Calu3 (cell line): ENCODE results near the gene TAS1R3. TPM values are rescaled to one million over a fixed set of nuclear protein-coding genes. Genes with fewer than 3 reads are reported as not detected.
A peak's percentile ranks its signal among the peaks of the same experiment; 100 is the strongest.
"Not testable (repeated sequence)": the region's sequence is repeated elsewhere in the genome, so short reads cannot be mapped to it uniquely, and the experiment has no call there.

ENCODE experiments used
- BruUV-seq: library from RNA; stranded (reverse); fragments of 400-500 nt; replicated peaks from 2 replicates; lab custom pipeline; 2021; lab: Mats Ljungman, UMichigan
- CTCF ChIA-PET: fragments of 300-600 bp; sonication (Branson Sonifier 250); formaldehyde crosslinking; loops from one replicate; lab custom pipeline; 2022; ENCODE audit warnings: antibody characterized with exemption; lab: Charles Lee
- DNase-seq: peaks from one replicate; pipeline ENCODE4 v3.0.0; 2022
- H3K27ac Mint-ChIP-seq: one replicate; pipeline ENCODE4 v1.8.0; 2022; ENCODE audit warnings: mixed read lengths; ENCODE audit not compliant: unreplicated experiment
- H3K27me3 Mint-ChIP-seq: one replicate; pipeline ENCODE4 v1.8.0; 2022; ENCODE audit warnings: mixed read lengths; ENCODE audit not compliant: unreplicated experiment
- H3K36me3 Mint-ChIP-seq: one replicate; pipeline ENCODE4 v1.8.0; 2022; ENCODE audit warnings: mild to moderate bottlenecking, moderate library complexity, mixed read lengths; ENCODE audit not compliant: insufficient read depth, unreplicated experiment
- H3K4me1 Mint-ChIP-seq: one replicate; pipeline ENCODE4 v1.8.0; 2022; ENCODE audit warnings: mild to moderate bottlenecking, low read depth, mixed read lengths; ENCODE audit not compliant: unreplicated experiment
- H3K4me3 Mint-ChIP-seq: one replicate; pipeline ENCODE4 v1.8.0; 2022; ENCODE audit warnings: mild to moderate bottlenecking, low read depth, moderate library complexity, mixed read lengths; ENCODE audit not compliant: unreplicated experiment
- H3K9me3 Mint-ChIP-seq: one replicate; pipeline ENCODE4 v1.8.0; 2022; ENCODE audit warnings: low read depth, mixed read lengths; ENCODE audit not compliant: unreplicated experiment
- CTCF ChIP-seq: fragments of 200-600 bp; IDR thresholded peaks from one replicate; pipeline ENCODE4 v1.8.0; 2022; ENCODE audit warnings: antibody characterized with exemption; ENCODE audit not compliant: unreplicated experiment
- intact Hi-C: fragments of 100-400 bp; cut with micrococcal nuclease; formaldehyde crosslinking; loops from one replicate; pipeline ENCODE4 v1.10.0; 2022; ENCODE audit not compliant: unreplicated experiment
- total RNA-seq: library from RNA; stranded (reverse); gene quantifications from 2 replicates; pipeline ENCODE4 v1.2.3, GENCODE V29; 2022

The TAS1R3 gene
- total RNA-seq, 1 experiment from 2014 or later: 0.42 TPM

DNA sequence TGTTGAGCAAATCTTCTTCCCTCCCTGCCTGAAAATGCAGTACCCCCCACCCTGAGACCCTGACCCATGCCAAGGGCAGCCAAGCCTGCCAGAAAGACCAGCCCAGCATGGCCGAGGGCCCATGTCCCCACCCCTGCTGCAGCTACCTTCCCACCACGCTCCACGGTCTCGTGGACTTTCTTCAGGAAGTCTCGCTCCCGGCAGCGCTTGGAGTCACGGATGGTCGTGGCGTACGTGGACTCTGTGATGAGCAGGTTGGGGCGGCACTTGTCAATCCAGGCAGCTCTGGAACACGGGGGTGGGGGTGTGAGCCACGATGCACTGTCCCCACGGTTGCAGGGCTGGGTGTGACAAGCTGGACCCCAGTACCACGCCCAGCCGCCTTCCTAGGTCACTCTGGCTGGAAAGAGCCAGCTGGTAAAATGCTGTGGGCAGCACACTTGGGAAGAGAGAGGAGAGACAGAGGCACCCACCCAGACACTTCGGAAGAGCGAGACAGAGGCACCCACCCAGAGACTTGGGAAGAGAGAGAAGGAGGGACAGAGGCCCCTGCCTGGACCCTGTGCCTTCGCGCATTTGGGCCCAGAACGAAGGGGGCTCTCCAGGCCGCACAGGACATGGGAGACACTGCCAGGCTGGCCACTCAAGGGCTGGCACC, 16.3 kb upstream of the TAS1R3 start:
- Mint-ChIP-seq H3K4me1 (peaks cover 8% of the 10 kb centered on the region), H3K27ac (no peak overlapping the region), H3K9me3 (no peaks in the 10 kb centered on the region), H3K27me3 (no peaks in the 10 kb centered on the region), H3K36me3 (peaks cover 79% of the 10 kb centered on the region), H3K4me3 (no peak overlapping the region)
- CTCF ChIA-PET: no interaction called here
- intact Hi-C loops: no loop called here
- no peak for DNase-seq
- TF ChIP-seq CTCF: no peak
- no TSS peak for BruUV-seq

DNA sequence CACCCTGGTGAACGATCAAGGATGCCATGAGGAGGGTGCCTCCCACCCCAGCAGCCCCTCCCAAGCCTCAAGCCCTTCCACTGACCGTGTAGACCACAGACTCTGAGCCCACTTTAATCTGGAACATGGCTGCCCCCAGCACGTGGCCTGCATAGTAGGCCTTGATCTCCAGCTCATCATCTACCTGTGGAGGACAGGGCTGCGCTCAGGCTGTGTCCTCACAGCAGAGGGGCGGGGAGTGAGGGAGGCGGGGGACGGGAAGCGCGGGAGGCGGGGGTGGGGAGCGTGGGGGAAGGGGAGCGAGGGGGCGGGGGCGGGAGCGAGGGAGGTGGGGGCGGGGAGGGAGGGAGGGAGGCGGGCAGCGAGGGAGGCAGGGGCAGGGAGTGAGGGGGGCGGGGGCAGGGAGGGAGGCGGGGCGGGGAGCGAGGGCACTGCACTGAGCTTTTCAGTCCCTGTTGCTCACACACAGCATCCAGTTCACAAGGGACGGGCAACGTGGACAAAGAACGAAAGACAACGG, 15.6 kb upstream of the TAS1R3 start:
- no peaks in the 10 kb centered on the region for H3K9me3 Mint-ChIP-seq
- H3K4me3 Mint-ChIP-seq: no peak overlapping the region
- no peak for DNase-seq
- BruUV-seq: no TSS peak
- H3K27me3 Mint-ChIP-seq: no peaks in the 10 kb centered on the region
- intact Hi-C loops: no loop called here
- peaks cover 8% of the 10 kb centered on the region for H3K4me1 Mint-ChIP-seq
- CTCF ChIA-PET: no interaction called here
- H3K36me3 Mint-ChIP-seq: peaks cover 78% of the 10 kb centered on the region
- no peak for TF ChIP-seq CTCF
- H3K27ac Mint-ChIP-seq: no peak overlapping the region

DNA sequence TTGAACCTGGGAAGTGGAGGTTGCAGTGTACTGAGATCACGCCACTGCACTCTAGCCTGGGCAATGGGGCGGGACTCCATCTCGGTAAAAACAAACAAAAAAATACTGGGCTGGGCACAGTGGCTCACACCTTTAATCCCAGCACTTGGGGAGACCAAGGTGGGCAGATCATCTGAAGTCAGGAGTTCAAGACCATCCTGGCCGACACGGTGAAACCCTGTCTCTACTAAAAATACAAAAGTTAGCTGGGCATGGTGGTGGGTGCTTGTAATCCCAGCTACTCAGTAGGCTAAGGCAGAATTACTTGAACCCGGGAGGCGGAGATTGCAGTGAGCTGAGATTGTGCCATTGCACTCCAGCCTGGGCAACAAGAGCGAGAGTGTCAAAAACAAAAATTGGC, 14.9 kb upstream of the TAS1R3 start:
- DNase-seq, CTCF ChIA-PET, H3K4me1 Mint-ChIP-seq, H3K27me3 Mint-ChIP-seq, H3K9me3 Mint-ChIP-seq, H3K27ac Mint-ChIP-seq, H3K4me3 Mint-ChIP-seq, intact Hi-C loops, BruUV-seq: not testable (repeated sequence)
- H3K36me3 Mint-ChIP-seq: peaks cover 75% of the 10 kb centered on the region

DNA sequence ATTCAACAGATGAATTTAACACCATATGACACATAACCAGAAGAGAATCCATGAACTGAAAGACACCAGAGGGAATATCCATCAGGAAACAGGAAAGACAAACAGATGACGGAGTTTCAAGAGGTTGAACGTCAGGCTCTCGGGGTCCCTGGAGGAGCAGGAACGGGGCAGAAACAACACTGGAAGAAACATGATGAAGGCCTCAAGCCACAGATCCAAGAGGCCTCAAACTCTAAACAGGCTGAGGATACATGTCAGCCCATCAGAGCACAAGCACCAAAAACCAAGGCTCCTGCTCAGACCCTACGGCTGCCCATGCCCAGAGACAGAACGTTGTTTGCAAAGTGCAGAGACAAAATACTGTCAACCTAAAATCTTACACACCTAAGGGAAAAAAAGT, 13.7 kb upstream of the TAS1R3 start:
- Mint-ChIP-seq H3K27ac (no peak overlapping the region), H3K4me1 (peaks cover 11% of the 10 kb centered on the region), H3K36me3 (peaks cover 74% of the 10 kb centered on the region), H3K9me3 (no peaks in the 10 kb centered on the region), H3K4me3 (no peak overlapping the region), H3K27me3 (no peaks in the 10 kb centered on the region)
- DNase-seq: no peak
- CTCF ChIA-PET: no interaction called here
- TSS peak; percentile 57 for BruUV-seq
- intact Hi-C loops: no loop called here
- TF ChIP-seq CTCF: no peak

DNA sequence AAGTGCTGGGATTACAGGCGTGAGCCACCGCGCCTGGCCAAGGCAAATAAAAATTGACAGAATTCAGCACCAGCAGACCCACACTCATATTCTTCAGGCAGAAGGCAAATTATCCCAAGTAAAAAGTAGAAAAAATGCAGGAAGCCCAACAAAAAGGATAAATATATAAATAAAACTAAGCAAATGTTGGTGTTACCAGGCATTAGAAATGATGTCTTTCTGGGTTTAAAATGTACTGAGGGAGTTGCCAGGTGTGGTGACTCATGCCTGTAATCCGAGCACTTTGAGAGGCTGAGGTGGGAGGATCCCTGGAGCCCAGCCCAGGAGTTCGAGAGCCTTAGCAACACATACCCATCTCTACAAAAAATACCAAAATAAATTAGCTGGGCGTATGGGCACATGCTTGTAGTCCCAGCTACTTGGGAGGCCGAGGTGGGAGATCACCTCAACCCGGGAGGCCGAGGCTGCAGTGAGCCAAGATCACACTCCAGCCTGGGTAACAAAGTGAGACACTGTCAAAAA, 12.9 kb upstream of the TAS1R3 start:
- H3K4me3 Mint-ChIP-seq: no peak overlapping the region
- TF ChIP-seq CTCF: no peak
- H3K36me3 Mint-ChIP-seq: peaks cover 75% of the 10 kb centered on the region

More for the DNA sequence above, 12.9 kb upstream of the TAS1R3 start:
- no peak overlapping the region for H3K27ac Mint-ChIP-seq
- CTCF ChIA-PET: interaction anchor here (0.7 kb wide), 1 partner anchor 380 kb away, joined by 5 read pairs; no protein-coding TSS in a partner anchor
- H3K27me3 Mint-ChIP-seq: no peaks in the 10 kb centered on the region
- intact Hi-C loops: no loop called here
- peak; percentile 73 for DNase-seq
- peaks cover 19% of the 10 kb centered on the region for H3K4me1 Mint-ChIP-seq
- H3K9me3 Mint-ChIP-seq: no peaks in the 10 kb centered on the region
- TSS peak; percentile 14 for BruUV-seq
